ENCODE results near the gene LNX1.

Gene LNX1

DNA sequence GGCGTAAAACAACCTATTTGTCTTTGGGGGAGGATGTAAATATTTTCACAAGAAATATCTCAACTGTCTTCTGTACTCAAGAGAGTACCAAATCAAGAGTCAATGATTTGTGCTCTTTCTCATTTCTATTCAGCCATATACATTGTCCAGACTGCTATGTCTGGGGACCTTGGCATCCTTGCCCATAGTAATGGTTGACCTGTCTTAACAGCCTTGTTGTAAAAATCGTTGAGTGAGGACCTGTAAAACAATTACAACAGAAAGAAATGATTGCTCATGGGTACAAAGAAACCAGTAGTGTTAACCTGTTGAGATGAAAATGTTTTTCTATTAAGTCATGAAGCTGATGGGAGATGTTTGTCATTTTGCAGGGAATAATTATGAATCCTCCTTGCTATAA lies 56.6 kb downstream of the LNX1 start:
- no peak for DNase-seq (ENCODE audit: low read depth)

DNA sequence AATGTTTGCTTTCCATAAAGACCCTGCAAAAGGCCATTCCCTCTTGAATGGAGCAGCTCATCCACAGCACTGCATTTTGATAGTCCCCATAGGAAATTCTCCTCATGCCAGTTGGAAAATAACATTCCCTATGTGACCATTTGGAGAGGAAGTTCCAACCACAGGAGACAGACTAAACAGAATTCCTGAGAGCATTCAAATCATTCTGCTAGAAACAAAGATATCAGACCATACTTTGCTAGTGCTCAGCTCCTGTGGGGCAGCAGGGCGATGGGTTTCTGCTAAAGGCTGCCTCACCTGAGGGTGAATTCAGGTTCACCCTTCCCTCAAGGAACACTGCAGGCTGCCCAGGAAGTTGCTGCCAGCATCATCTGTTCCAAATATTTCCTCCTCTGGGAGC lies 58.8 kb downstream of the LNX1 start:
- peak; percentile 23 for DNase-seq (ENCODE audit: low read depth)

DNA sequence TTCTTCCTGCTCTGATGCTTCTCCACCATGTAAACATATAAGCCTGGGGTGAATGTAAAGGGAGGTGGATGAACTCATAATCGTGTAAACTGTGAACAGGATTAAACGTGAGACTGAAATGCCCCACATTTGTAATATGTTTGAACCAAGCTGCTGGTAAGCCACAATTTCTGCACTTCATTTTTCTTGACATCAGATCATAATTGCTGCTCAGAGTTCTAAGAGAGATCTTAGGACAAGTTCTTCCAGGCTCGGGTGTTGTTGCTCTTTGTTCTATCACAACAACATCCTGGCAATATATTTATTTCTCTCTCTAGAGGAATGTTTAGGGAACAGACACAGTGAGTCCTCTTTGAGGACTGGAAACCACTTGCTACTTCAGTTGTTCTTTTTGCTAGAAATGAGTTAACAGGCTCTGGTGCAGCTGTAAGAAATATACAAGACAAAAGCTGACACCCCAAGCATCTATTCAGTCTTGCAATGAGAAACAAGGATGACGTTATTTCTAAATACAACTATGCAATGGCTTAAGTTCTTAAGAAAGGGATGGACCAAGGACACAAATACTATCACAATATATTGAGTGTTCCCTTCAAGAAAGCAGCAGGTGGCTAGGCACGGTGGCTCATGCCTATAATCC lies 59.6 kb downstream of the LNX1 start:
- DNase-seq (ENCODE audit: low read depth) = no peak

DNA sequence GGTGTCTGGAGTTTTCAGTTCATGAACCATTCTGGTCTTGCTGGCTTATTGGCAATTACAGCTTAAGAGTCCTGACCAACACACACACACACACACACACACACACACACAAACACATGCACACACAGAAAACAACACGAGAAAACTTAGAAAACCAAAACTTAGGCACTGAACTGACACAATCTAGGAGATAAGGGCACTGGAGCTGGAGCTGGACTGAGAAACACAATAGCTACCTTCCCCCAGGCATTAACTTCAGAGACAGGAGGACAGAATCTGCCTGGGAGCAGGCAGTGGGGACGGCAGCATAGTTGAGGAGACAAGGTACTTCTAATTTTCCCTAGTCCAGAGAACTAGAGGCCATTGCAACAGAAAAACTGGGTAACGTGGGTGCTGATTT lies 62.3 kb downstream of the LNX1 start:
- DNase-seq (ENCODE audit: low read depth) = no peak

DNA sequence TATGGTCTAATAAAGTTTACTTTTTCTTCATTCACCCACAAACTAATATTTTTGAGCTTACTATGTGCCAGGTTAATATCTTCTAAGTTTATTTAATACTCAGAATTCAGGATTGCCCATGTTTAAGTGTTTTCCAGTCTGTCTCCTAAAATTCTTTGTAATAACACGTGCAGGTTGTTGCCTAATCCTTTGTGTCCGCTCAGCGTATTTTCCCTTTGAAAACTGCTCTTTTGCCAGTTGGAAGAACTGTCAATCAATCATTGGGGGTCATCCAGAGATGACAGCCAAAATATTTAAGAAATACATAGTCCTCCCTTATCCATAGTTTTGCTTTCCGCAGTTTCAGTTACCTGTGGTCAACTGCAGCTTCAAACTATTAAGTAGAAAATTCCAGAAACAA lies 63.4 kb downstream of the LNX1 start:
- no peak for DNase-seq (ENCODE audit: low read depth)

DNA sequence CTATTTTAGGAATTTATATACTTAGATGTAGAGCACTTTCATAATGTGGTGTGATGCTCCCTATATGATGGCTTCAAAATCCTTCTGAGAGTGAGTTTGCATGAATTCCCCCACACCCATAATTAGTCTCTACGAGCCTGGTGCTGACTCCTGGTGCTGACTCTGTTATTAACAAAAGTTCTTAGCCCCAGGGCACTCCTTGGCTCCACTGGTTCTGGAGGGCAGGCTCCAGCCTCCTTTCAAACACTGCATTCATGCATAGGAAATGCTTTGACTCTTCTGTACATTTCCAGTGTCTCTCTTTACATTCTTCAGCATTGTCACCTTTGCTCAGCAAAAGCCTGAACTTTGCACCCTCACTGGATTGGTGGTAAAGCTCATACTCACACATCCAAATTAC lies 64.0 kb downstream of the LNX1 start:
- no peak for DNase-seq (ENCODE audit: low read depth)

DNA sequence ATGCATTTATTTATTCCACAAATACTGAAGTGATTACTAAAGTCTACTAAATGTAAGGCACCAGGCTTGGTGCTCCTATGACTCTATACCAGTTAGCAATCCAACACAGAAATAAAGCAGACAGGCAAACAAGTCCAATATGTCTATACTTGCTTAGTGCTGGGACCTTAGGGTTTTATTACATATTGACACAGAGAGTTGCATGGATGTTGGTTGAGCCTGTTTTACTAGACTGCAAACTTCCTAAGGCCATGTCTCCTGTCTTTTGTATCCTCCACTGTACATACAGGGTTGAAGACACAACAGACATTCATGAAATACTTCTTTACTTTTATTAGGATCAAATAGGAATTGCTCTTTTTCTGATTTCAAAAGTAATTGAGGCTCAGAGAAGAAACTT lies 69.0 kb downstream of the LNX1 start:
- no peak for DNase-seq (ENCODE audit: low read depth)

DNA sequence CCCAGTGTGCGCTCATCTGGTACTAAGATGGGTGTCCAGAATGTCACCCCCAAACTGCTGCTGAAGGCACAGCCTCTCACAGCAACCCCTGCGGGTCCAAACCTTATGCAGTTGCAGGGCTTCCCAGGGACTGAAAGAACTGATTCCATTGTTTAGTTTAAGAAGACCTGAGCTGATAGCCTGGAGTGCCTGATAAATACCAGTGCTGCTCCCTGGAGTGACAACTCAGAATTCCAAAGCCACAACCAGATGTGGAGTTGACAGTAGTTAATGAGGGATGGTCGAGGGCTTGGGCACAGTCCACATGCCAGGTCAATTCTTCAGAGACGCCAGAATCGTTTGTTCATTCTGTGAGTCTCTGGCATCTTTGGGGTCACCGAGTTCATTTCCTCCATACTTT lies 71.2 kb downstream of the LNX1 start:
- no peak for DNase-seq (ENCODE audit: low read depth)

DNA sequence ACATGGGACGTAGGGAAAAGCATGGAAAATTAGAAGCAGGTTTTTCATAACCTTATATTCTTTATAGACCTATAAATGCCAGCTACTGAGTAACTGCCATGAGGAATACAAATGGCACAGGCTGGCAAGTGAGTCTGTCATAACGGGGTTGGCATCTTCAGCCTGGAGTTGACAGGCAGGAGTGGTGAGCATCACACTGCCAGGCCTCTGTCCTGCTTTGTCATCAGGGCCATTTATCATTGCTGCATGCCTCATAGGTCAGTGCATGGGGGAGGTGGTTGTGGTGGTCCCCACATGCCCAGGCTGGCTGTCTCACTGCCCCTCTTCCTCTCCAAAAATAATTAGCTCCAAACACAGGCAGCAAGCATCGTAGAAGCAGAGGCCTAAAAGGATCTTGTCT lies 72.5 kb downstream of the LNX1 start:
- DNase-seq (ENCODE audit: low read depth) = no peak

DNA sequence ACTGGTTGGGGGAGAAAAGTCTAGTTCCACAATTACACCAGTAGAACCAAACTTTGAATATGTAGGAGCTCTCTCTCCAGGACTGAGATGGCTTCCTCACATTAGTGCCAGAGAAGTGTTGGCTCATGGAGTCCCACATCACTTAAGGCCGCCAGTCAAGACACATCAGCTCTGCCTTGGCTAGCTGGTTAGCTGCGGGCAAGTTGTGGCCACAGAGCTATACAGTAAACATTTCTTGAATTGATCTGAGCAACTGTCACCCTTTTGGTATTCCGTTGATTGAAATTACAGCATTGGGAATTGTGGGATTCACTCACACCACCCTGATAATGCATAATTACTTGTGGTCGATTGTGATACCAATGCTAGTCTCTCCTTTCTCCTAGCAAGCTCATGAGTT lies 76.2 kb downstream of the LNX1 start:
- DNase-seq (ENCODE audit: low read depth) = no peak

DNA sequence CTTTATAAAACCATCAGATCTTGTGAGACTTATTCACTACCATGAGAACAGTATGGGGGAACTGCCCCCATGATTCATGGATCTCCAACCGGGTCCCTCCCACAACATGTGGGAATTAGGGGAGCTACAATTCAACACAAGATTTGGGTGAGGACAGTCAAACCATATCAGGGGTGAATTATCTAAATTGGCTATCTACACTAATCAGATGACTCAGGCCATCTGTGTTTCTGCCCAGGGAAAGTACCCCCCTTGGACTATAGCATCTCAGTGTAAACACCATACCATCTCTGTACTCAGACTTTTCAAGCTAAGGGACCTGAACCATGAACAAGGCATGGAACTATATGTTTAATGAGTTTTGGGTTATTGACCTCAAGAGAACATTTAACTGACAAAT lies 76.8 kb downstream of the LNX1 start:
- DNase-seq (ENCODE audit: low read depth) = no peak

DNA sequence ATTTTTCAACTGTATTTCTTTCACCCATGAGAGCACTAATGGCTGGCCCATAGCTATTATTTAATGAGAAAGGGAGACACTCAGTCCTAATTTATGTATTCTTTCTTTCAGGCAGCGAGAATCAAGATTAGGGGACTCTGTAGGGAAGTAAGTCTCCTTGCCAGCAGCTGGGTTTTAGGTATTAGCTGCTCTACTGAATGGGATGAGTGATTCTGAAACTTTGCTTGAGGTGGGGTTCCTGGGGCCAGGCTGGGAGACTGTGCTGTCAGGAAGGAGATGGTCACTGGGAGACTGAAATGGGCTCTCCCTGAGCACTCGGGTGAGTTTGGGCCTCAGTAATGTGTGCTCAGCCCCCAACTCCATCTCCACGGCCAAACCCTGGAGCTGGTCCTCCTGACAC lies 78.7 kb downstream of the LNX1 start:
- DNase-seq (ENCODE audit: low read depth) = no peak

DNA sequence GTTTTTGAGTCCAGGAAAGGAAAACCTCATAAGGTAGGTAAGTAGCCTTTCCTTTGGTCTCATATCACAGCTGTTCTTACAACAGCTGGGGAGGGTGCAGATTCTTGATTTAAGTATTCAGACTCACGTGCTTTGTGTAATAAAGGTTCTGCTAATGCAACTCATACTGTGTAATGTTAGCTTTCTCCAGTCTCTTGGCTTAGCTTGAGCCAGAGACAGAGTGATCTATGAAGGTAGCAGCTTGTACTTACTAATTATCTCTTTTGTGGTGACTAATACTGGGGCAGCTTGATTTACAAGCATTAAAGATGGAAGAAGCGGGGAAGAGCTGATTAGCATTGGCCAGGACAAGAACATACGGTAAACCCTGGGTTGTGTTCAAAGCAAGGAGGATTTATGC lies 80.3 kb downstream of the LNX1 start:
- DNase-seq (ENCODE audit: low read depth) = no peak

DNA sequence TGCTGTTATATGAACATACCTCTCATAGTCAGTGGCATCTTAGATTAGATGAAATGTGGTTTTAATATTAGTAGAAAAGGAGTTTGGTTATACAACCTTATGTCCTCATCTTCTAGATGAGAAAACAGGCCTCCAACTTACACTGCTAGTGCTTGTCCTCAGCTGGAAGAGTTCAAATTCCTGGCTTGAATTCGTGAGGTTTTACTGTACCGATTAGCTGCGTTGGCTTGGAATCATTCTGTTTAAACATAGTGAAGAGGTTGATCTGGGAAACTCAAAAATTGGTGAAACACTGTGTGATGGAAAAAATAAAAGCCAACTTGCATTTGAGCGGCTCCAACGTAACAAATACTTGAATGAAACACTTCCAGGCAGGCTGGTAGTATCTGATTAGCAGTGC lies 81.0 kb downstream of the LNX1 start:
- no peak for DNase-seq (ENCODE audit: low read depth)

DNA sequence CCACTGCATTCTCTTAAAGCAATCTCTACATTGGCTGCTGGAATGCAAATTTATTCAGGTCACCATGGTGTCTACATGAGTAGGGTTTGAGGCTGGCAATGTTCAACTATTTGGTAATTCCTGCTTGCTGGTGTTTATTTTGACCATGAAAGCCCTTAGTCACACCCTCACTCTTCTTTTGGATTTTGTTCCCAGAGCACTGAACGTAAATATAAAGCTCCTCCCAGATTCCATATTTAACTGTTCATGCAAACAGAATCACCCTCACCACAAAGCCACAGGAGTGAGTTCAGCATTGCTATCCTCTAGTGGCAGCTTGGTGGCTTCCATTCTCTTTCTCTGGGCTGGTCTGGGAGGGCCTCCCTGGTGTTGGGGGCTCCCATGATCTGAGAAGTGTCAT lies 82.8 kb downstream of the LNX1 start:
- peak; percentile 76 for DNase-seq (ENCODE audit: low read depth)

DNA sequence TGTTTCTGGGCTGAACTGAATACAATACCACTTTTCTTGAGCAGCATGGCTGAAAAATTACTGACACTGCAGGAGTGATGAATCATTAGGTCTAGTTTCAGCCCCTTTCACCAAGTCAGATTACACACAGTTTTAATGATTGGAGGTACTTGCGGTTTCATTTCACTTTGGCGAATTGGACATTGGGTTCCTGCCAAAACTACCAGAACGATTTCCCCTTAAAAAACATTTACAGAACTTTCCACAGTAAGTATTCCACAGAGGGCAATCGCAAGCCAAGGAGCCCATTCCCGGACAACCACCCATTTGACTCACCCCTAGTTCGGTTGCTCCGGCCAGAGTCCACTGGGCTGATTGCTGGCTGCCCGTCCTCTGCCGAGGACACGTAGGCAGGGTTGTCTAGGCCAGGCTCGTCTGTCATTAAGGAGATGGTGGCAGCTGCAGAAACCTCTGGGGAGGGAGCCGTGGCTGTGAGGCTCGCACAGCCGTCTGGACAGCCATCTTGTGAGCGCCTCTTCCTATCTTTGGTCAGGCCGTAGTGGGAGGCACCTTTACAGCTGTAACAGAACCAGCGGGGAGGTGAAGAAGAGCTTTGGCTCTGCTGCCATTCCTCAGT lies 83.5 kb downstream of the LNX1 start:
- DNase-seq (ENCODE audit: low read depth) = peak; percentile 67

DNA sequence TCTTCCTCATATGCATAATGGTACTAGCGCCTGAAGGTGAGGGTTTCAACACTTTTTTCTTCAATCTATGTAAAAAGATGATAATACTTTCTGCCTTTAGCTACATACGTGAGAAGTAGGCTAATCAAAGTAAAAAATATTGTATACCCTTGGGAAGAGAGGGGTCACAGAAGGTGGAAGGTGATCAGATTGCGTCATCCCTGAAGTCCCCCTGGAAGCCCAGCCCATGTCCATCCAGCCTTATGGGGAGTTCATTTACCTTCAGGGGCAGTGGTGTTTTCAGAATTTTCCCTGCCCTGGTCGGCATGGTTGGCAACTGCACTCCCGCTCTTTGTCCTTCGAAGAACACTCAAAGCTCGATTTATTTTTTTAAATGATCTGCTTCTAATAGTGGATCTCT lies 84.2 kb downstream of the LNX1 start:
- no peak for DNase-seq (ENCODE audit: low read depth)

DNA sequence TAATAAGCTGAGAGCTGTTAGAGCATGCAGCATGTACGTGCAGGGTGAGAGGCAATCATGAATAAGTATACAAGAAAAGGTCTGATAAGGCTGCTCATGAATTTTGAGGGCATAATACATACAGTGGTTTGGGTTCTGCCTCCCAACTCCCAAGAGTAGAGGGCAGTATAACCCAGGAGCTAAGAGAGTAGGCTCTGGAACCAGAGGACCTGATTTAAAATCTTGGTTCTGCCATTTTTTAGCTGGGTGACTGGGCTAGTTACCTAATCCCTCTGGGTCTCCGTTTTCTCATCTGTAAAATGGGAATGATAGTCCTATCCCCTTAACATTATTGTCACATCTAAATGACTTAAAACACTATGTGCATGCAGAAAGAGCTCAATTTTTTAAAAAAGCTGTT lies 85.3 kb downstream of the LNX1 start:
- DNase-seq (ENCODE audit: low read depth) = no peak

DNA sequence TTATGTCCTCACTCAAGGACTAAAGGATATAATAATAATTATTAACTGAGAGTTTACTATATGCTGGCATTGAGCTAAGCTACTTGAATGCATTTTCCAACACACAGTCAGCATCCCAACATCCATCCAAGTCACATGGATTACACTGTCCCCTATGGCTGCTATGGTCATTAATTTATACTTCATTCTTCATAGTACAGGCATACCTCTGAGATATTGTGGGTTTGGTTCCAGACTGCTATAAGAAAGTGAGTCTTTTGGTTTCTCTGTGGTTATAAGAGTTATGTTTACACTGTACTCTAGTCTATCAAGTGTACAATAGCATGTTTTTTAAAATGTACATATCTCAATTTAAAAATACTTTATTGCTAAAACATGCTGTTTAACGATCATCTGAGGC lies 89.2 kb downstream of the LNX1 start:
- no peak for DNase-seq (ENCODE audit: low read depth)

DNA sequence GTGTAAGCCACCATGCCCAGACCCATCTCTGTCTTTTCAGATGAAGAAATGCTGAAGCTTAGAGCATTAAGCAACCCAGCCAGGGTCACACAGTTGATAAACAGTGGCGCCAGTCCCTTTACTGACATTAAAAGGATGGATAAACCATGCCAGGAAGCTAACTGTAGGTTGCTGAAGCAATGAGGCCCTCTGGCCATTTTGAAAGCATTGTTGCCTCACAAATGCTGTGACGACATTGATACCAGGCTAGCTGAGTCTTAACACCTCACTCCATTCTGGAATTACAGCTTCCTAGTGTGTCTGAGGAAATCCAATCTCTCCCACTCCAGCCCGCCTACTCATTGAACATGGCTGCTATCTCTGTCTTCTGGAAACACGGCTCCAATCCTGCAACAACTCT lies 89.7 kb downstream of the LNX1 start:
- no peak for DNase-seq (ENCODE audit: low read depth)

DNA sequence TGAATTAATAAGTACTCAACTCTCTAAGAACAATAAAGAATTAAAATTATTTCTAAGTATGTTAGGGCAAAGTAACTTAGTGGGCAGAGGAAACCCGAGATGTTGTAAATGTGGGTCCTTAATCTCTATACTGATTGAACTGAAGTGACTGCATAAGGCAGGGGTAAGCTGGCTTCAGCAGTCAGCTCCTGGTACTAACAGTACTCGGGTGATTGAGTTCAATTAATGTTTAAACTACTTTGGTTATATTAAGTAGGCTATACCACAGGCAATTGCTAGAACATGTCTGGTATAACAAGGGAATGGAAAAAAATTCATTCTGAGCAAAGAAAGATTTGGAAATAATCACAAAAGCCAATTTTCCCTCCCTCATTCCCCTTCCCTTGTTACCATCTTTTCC lies 90.7 kb downstream of the LNX1 start:
- DNase-seq (ENCODE audit: low read depth) = no peak

DNA sequence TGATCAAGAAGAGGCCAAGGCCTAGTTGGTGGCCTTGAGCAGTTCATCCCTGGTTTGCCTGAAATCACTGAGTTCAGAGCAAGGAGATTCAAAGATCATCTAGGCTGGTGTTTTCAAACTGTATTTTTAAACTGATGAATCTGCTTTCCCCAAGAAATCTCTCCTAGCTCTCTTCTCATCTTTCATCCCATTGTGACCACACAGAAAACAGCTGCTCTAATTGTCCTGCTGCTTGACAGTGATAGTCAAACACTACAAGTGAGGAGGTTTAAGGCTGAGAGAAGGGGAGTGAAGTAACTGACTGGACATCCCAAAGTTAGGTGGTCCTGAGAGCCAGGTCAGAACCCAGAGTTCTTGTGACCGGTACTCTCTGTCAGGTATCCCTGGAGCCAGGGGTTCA lies 91.5 kb downstream of the LNX1 start:
- DNase-seq (ENCODE audit: low read depth) = no peak

DNA sequence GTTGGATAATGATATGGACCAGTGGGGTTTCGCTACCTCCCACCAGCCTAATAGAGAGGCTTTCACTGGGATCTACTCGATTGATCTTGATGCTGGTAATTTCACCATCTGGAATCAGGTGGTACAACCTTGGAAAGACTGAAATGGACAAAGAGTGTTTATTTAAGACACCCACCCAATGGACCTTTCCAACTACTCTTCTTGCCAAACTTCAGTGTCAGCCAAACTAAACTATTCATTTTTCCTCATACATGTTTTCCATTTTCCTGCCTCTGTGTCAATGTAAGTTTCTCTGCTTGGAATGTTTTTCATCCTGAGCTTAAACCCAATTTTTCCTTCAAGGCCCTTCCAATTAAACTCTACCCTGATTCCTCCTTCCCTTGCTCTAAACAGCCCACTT lies 92.6 kb downstream of the LNX1 start:
- DNase-seq (ENCODE audit: low read depth) = no peak

DNA sequence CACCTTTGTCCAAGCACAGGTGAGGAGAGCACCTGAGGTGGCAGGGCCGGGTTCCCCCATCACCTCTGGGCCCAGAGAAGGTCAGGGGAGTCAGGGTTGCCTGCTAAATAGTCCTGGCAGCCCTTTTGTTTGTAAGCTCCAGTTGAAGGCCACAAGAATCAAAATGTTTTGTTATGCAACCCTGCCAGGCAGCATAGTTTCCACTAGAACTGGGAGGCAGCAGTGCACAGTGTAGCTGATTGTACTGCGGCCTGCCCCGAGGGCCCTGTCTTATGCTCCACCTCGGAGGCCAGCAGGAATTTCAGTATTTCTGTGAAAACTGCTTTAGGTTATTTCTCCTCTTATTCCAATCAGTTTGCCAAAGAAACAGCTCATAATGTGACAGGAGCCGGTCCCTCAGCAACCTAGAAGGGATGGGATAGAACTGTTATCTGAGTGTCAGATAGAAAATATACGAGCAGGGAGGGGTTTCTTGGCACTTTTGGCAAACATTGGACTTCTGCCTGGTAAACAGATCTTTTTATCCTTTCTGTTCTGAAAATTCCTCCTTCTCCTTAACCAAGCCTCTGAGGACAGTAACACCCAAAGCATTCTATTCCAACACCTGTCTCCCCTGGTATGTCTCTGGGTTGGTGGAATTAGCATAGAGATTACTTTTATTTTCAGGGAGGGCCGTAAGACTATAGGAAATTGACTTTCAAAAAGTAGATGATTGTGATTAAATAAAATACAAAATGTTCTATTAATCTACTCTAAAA lies 93.6 kb downstream of the LNX1 start:
- DNase-seq (ENCODE audit: low read depth) = no peak

All from non-pigmented ciliary epithelial cell (primary cell).